PC-9 (cell line): ENCODE data around the gene AK5.

Experiments used
- CTCF ChIP-seq: fragments of 200-600 bp; sonication (generic); conservative IDR thresholded peaks from 2 replicates; pipeline ENCODE4 v1.6.1; 2017; ENCODE audit warnings: mixed run types, antibody characterized with exemption, mild to moderate bottlenecking, moderate library complexity
- EZH2 ChIP-seq: fragments of 200-600 bp; sonication (generic); IDR thresholded peaks from 2 replicates; pipeline ENCODE4 v1.8.0; 2017; ENCODE audit warnings: antibody characterized with exemption, low read depth

- TF ChIP-seq EZH2 (no peak), CTCF (no peak)
Observed at GRCh38 chr1:77582905-77583304, 301.1 kb downstream of the AK5 start.
